ENCODE results near the gene EHMT1. TPM values are rescaled to one million over a fixed set of nuclear protein-coding genes. Genes with fewer than 3 reads are reported as not detected.

Gene EHMT1
- total RNA-seq, 6 experiments from 2014 or later = 26.8 to 51.9 (median 36.7) TPM

GRCh38 chr9:137817236-137818200, 198.7 kb downstream of the EHMT1 start:
- 96% methylated on average over 4 of the region's 35 CpGs for WGBS (ENCODE audit: insufficient coverage, low coverage, low lambda C conversion rate, missing lambda C conversion rate)
- no peaks in the 10 kb centered on the region for H3K27me3 ChIP-seq
- ATAC-seq = no peak
- no peaks in the 10 kb centered on the region for H3K9me3 ChIP-seq
- DNase-seq = peak in 1 of 3 donors; percentile 38
- TF ChIP-seq CTCF (IDR thresholded peaks at IDR 0.05) = no peak
- TF ChIP-seq POLR2A (IDR thresholded peaks at IDR 0.05) = no peak
- intact Hi-C loops (cut with DNase I) = no loop called here
- H3K4me3 ChIP-seq = no peak overlapping the region
- H3K27ac ChIP-seq = no peak overlapping the region
- H3K36me3 ChIP-seq = peaks cover 0 to 48% (median 22%) of the 10 kb centered on the region in 4 donors
- H3K4me1 ChIP-seq = no peaks in the 10 kb centered on the region

DNA sequence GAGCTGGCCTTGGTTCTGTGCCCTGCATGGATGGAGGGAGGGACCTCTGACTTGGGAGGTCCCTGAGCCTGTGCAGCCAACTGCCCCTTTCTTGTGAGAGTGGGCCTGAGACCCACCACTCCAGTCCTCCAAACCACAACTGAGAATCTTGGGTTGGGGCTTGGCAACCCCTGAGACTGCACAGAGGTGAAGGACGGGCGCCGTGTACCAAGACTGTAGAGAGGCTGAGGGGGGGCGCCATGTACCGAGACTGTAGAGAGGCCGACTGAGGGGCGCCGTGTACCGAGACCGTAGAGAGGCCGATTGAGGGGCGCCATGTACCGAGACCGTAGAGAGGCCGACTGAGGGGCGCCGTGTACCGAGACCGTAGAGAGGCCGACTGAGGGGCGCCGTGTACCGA, 199.5 kb downstream of the EHMT1 start:
- H3K27me3 ChIP-seq = no peaks in the 10 kb centered on the region
- intact Hi-C loops (cut with DNase I) = no loop called here
- no peaks in the 10 kb centered on the region for H3K9me3 ChIP-seq
- no peak overlapping the region for H3K4me3 ChIP-seq
- no peak overlapping the region for H3K27ac ChIP-seq
- DNase-seq = peak in 1 of 3 donors; percentile 44
- peaks cover 0 to 41% (median 19%) of the 10 kb centered on the region in 4 donors for H3K36me3 ChIP-seq
- TF ChIP-seq POLR2A (IDR thresholded peaks at IDR 0.05) (no peak), CTCF (IDR thresholded peaks at IDR 0.05) (no peak)
- WGBS (ENCODE audit: insufficient coverage, low coverage, low lambda C conversion rate, missing lambda C conversion rate) = 90% methylated on average over 17 of the region's 23 CpGs
- H3K4me1 ChIP-seq = no peaks in the 10 kb centered on the region
- ATAC-seq = no peak

- Histone ChIP-seq H3K27ac (no peak overlapping the region), H3K27me3 (no peaks in the 10 kb centered on the region), H3K36me3 (peaks cover 0 to 30% (median 17%) of the 10 kb centered on the region in 4 donors), H3K9me3 (no peaks in the 10 kb centered on the region), H3K4me3 (no peak overlapping the region), H3K4me1 (no peaks in the 10 kb centered on the region)
- DNase-seq (no peak), ATAC-seq (no peak)
- intact Hi-C loops (cut with DNase I) = no loop called here
- TF ChIP-seq CTCF (IDR thresholded peaks at IDR 0.05) (no peak), POLR2A (IDR thresholded peaks at IDR 0.05) (no peak)
- 94% methylated on average over 5 of the region's 11 CpGs for WGBS (ENCODE audit: insufficient coverage, low coverage, low lambda C conversion rate, missing lambda C conversion rate)
Observed at GRCh38 chr9:137820161-137820855, 201.5 kb downstream of the EHMT1 start.

DNA sequence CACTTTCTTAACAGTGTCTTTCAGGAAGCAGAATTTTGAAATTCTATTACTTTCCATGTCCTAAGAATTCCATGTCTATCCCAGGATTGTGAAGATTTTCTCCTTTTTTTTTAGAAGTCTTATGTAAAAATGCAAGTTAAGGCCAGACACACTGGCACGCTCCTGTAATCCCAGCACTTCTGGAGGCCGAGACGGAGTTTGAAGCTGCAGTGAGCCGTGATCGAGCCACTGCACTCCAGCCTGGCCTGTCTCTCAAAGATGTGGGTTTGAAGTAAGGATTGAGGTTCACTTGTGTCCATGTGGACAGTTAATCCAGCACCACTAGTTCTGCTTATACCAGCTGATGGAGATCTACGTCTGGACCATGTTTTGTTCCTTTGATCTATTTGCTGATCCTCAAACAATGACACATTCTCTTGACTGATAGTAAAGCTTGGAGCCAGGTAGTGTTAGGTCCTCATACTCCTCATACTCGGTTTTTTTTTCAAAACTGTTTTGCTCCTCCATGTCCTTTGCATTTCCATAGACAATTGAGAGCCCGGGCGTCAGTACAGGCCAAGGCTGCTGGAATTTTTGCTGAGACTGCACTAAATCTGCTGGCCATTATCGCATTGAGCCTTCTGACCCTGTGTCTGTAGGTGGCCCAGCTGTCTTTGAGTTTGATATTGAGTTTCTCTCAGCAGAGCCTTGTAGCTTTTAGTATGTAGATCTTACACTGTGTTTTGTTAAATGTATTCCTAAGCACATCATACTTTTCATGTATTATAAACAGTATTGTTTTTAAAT, 205.4 kb downstream of the EHMT1 start:
- no peak for ATAC-seq
- no peak for DNase-seq
- intact Hi-C loops (cut with DNase I) = no loop called here
- no peaks in the 10 kb centered on the region for H3K9me3 ChIP-seq
- no peaks in the 10 kb centered on the region for H3K4me1 ChIP-seq
- H3K27ac ChIP-seq = no peak overlapping the region
- H3K4me3 ChIP-seq = no peak overlapping the region
- no peaks in the 10 kb centered on the region for H3K27me3 ChIP-seq
- H3K36me3 ChIP-seq = peaks cover 0 to 9% (median 5%) of the 10 kb centered on the region in 4 donors
- no peak for TF ChIP-seq POLR2A (IDR thresholded peaks at IDR 0.05)
- TF ChIP-seq CTCF (IDR thresholded peaks at IDR 0.05) = no peak
- WGBS (ENCODE audit: insufficient coverage, low coverage, low lambda C conversion rate, missing lambda C conversion rate) = 88% methylated on average over 10 of the region's 10 CpGs

All from right lobe of liver (tissue), 6 donors.